NCI-H69 (cell line): Measurements from ENCODE around the gene UBE2D3.

Experiments used
- DNase-seq: peaks from one replicate; lab custom pipeline; 2025; lab: John Stamatoyannopoulos, UW

The UBE2D3 gene

DNA sequence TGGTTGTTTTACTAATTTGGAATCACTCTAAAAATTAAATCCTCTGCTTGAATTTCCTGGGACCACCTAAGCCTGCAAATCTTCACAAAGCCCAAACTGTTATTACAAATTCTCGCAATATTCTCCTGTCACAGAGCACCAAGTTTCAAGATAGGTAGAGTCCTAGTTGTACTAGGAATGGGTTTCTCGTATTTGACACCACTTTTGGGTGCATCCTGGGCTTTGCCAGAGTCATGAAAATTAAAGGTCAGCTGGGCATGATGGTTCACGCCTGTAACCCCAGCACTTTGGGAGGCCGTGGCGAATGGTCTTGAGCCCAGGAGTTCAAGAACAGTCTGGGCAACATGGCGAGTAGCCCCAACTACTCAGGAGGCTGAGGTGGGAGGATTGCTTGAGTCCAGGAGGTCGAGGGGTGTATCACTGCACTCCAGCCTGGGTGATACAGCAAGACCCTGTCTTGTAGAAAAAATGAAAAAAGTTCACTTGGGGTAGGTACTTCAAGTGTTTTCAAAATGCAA lies 36.0 kb downstream of the UBE2D3 start:
- no peak for DNase-seq

DNA sequence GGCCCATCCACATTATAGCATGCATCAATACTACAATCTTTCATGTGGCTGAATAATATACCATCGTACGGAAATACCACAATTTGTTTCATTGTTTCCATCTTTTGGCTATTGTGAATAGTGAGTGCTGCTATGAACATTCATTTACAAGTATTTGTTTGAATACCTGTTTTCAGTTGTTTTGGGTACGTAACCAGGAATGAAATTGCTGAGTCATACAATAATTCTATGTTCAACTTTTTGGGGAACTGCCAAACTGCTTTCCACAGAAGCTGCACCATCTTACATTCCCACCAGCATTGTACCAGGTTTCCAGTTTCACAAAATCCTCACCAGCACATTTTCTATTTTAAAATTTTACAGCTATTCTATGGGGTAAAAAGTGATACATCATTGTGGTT lies 38.0 kb downstream of the UBE2D3 start:
- DNase-seq, result no peak

DNA sequence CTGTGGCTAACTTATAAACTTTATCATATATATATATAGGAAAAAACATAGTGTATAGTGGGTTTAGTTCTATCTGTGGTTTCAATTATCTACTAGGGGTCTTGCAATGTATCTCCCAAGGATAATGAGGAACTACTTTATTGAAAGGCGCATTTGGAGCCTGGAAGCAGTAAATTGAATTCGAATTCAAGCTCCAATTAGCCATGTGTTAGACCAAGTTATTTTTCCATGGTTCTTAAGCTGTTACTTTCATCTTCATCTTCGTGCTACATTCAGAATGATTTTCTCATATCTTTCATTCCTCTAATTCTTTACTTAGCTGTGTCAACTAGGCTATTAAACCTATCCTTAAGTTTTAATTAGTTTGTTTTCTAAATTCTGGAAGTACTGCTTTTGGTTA lies 39.4 kb downstream of the UBE2D3 start:
- DNase-seq, result no peak

DNA sequence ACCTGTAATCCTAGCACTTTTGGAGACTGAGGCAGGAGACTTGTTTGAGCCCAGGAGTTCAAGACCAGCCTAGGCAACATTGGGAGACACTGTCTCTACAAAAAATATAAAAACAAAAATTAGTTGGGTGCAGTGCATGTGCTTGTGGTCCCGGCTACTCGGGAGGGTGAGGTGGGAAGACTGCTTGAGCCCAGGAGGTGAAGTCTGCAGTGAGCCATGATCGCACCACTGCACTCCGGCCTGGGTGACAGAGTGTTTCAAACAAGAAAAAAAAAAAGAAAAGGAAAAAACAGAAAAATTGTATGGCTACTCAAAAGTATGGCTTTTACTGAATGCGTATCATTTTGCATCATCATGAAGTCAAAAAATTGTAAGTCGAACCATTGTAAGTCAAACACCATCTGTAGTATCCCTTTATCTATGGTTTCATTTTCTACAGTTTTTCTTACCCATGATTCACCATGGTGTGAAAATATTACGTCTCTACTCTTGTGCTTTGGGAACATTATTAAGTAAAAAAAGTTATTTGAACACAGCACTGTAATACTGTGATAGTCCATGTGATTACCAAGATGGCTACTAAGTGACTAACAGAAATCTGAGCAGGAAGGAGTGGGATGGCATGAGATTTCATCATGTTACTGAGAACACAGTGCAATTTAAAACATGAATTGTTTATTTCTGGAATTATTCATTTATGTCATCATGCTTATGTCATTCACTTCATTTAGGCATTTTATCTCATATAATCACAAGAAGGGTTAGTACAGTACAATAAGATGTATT lies 40.1 kb downstream of the UBE2D3 start:
- DNase-seq, result peak; percentile 1

DNA sequence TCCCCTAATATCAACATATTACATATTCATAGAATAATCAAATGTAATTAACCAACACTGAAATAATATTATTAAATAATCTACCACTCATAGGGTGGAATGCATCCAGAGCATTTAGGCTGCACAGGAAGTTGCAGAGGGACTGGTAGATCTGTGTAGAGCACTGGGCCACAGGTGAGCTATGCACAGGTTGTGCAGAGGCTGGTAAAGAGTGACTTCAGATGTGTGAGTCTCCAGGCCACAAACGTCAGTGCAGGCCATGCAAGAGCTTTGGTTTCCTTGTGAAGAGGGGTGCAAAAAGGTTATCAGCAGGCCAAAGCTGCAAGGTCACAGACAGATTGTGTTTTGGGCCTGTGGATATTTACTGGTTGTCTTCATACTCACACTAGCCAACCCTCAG lies 41.1 kb downstream of the UBE2D3 start:
- DNase-seq, result no peak

DNA sequence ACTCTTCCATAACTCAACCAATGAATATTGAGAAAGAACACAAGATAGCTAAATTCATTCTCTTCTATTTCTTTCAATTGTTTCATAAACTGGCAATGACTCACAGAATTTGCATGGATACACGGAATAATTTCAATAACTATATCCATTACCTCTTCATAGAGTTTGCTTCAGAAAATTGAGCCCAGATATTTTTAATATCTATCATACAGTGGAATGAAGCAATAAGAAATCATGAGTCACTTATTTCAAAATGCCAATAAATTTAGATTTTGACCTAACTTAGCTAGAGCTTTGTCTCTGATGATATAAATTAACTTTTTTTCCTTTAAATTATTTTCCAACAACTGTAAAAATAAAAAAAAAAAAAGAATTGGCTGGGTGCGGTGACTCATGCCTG lies 44.3 kb downstream of the UBE2D3 start:
- no peak for DNase-seq

DNA sequence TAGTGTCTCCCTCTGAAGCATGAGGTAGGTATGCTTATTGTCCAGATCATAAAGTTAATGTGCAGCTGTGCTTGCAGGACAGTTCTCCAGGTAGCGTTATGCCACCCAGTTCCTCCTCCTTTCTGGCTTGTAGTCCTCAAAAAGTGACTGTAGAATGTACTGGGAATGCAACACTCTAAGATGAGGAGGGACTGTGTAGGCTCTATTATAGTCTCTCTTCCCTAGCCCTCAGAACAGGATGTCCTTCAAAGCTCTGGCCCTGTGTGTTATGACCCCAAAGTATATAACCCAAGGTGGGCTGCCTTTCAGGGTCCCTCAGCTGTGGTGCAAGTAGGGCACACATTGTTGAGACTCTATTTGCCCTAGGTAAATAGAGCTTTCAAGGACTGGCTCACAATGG lies 45.8 kb downstream of the UBE2D3 start:
- peak; percentile 5 for DNase-seq

DNA sequence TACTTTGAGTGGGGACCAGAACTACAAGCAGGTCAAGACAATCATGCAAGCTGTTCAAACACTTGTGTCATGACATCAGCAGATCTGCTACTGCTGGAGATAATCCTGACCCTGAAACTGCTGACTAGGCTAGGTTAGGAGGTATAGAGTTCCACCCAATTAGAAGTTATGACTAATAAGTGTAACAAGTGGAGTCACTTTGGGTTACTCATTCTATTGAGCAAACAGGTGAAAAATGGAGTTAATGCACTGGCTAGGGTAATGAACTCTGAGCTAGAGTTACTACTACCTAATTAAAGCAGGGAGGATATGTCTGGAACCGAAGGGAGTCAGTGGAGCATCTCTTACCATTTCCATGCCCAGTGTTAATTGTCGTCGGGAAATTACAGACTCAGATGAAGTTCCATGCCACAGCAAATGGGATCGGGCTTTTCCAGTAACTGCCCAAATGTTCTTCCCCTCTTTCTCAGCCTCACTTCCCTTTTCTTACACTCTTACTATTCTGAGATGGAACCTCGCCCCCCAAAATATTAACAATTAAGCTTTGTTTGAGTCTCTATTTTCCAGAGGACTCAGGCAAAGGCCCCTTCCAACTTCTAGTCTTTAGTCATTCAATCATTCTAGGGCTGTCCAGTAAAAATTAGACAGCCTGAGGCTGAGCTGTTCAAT lies 46.7 kb downstream of the UBE2D3 start:
- DNase-seq, result peak; percentile 20

DNA sequence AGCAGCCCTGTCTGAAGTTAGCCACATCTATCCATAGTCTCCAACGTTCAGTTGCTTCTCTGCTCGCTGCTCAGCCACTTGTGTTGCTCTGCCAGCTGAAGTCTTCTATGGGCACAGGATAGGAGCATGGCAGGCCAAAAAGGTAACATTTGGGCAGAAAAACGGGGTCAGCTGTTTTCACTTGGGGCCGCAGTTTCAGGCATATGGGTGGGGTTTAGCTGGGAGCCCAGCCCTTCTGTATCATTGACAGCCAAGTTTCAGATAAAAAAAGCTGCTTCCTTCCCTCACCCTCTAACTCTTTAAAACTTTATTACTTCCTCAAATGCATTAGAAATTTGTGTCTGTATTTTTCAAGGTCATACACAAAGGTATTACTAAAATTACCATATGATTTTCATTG lies 48.1 kb downstream of the UBE2D3 start:
- no peak for DNase-seq

DNA sequence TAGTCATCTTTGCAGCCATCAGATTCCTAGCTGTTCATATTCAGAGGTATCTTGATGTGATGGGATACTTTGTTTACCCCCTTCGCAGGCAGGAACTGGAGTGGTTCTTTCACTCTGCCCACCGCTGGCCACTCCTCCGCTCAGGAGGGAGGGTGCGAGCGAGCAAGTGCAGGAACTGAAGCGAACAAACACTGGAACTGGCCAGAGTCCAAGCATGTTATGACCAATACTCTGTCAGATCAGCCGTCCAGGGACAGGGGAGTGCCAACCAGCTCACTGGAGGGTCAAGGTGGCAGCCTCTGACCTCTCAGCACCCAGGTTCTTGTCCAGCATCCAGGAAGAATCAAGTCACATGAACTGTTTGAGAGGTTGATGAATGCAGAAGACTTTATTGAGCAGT lies 48.6 kb downstream of the UBE2D3 start:
- DNase-seq, result no peak

DNA sequence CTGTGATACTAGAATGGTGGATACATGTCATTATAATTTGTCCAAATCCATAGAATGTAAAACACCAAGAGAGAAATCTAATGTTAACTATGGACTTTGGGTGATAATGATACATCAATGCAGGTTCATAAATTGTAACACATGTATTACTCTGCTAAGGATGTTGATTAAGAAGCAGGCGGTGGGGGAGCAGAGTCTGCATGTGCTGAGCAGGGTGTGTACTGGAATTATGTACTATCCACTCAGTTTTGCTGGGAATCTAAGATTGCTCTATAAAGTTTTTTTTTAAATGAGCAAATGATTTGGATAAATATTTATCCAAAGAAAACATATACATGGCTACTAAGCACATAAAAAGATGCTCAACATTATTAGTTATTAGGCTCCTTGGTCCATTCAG lies 51.5 kb downstream of the UBE2D3 start:
- DNase-seq, result no peak

DNA sequence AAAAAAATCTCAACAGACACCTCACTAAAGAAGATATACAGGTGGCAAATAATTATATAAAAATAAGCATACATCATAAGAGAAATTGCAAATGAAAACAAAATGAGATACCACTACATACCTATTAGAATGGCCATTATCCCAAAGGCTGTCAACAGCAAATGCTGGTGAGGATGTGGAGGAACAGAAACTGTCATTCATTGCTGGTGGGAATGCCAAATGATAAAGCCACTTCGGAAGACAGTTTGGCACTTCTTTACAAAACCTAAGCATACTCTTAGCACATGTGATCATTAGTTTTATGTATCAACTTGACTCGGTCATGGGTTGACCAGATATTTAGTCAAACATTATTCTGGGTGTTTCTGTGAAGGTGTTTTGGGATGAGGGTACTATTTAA lies 53.1 kb downstream of the UBE2D3 start:
- DNase-seq, result no peak

DNA sequence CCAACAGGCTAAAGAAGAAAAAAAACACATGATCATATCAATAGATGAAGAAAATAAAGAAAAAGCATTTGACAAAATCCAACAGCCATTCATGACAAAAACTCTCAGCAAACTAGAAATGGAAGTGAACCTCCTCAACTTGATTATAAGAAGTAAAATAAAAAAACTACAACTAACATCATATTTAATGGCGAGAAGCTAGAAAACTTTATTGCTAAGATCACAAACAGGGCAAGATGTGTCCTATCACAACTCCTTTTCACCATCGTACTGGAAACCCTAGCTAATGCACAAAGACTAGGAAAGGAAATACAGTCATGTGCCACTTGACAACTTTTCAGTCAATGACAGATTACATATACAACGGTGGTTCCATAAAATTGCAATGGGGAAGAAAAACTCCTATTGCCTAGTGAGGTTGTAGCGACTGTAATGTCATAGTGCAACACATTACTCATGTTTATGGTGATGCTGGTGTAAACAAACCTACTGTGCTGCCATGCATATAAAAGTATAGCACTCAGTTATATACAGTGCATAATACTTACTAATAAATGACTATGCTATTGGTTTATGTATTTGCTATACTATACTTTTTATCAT lies 54.5 kb downstream of the UBE2D3 start:
- DNase-seq, result no peak

DNA sequence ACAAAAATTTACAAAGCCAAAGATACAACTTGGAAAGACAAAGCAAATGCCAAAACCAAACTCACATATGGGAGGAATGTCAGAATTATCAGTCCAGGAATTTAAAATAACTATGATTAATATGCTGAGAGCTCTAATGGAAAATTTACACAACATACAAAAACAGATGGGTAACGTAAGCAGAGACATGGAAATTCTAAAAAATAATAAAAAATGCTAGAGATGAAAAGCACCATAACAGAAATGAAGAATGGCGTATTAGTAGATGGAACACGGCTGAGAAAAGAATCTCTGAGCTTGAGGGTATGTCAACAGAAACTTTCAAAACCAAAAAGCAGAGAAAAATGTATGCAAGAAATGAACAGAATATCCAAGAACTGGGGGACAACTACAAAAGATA lies 62.5 kb downstream of the UBE2D3 start:
- DNase-seq, result no peak

DNA sequence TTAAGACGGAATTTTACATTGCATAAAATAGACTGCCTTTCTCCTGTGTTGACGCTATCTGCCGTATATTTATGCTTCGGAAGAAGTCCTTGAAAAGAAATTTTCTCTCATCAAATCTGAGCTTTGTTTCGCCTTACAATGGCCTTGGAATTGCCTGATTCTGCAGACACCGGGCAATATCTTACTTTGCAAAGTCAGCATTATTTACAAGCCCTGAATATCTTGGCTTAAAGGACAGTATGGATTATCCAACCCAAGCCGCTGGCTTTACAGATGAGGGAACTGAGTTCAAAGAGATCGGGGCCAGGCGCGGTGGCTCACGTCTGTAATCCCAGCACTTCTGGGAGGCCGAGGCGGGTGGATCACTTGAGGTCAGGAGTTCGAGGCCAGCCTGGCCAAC lies 65.4 kb downstream of the UBE2D3 start:
- no peak for DNase-seq

DNA sequence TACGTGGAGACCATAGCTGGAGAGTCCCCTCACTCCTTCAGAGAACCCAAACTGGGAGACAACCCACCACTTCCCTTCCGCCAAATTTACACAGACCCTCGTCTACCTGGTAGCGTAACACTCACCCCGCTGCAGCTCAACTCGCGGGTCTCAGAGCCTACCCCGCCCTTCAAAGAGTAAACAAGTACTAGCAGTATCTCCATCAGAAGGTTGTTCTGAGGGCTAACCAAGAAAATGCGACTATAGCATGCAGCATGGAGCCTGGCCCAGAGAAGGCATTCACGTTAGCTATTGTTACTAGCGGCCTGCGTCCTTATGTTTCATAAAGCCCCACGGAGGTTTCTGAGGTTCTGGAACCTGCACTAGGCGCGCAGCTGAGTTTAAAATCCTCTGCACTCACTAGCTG lies 66.1 kb downstream of the UBE2D3 start:
- DNase-seq, result peak; percentile 63

DNA sequence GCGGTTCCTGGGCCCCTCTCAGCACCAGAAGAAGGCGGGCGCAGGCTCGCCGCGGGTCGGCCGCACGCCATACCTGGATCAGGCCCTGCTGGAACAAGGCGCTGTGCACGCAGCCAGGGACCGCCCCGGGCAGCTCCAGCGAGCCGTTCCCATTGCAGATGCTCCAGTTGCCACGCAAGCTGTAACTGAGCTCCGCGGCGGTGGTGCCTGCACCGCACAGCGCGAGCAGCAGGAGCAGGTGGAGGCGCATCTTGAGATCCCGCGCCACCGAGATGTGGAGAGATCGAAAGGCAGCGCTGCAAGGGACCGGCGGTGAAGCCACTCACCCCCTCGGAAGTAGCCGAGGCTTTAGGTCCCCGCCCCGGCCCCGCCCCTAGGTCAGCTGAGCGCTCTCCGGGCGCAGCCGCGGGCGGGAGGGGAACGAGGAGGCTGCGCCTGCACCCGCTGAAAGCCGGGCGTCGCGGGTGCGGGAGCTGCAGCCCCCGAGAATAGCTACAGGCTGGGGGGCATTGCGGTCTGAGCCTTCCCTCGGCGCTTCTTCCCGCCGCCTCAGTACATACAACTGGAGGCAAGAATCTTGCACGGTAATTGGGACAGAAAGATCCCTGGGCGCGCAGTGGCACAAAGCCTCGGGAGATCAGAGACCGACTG lies 66.6 kb downstream of the UBE2D3 start, which contains the start of gene MANBA:
Gene MANBA (minus strand): TSS at position 324 of the 651 bp plus-strand sequence. CDS start 74 bp downstream, at position 250.
- DNase-seq, result peak; percentile 87

DNA sequence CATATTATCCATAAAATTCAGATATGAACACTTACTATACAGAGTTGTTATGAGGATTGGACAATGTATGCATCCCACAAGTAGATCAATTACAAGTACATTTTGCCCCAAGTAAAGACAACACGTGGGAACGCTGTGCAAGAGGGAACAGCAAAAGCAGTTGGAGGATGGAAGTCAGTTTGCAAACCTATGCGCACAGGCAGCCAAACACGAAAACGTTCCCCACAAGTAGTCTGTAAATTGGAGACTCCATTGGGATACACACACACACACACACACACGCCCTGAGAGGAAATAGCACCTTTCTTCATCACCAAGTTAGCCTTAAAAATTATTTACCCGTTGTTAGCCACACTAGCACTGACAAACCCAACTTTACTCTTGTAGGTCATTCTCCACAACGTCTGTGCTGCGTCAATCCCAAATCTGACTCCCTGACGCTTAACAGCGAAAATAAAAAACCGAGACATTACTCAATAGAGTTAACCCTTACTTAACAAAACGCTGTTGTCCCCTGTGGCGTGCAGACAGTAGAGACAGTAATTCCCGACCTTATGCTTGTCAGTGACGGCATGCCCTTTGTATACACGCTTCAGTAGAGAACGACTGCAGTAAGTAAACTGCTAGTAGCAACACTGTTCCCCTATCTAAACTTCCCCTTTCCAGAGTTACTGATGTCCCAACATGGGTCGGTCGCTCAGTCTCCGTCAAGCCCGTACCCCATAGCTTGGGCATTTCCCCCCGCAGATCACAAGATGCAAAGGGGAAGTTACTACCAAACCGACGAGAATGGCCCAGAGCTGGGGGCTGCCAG lies 67.3 kb downstream of the UBE2D3 start:
- DNase-seq, result peak; percentile 48

DNA sequence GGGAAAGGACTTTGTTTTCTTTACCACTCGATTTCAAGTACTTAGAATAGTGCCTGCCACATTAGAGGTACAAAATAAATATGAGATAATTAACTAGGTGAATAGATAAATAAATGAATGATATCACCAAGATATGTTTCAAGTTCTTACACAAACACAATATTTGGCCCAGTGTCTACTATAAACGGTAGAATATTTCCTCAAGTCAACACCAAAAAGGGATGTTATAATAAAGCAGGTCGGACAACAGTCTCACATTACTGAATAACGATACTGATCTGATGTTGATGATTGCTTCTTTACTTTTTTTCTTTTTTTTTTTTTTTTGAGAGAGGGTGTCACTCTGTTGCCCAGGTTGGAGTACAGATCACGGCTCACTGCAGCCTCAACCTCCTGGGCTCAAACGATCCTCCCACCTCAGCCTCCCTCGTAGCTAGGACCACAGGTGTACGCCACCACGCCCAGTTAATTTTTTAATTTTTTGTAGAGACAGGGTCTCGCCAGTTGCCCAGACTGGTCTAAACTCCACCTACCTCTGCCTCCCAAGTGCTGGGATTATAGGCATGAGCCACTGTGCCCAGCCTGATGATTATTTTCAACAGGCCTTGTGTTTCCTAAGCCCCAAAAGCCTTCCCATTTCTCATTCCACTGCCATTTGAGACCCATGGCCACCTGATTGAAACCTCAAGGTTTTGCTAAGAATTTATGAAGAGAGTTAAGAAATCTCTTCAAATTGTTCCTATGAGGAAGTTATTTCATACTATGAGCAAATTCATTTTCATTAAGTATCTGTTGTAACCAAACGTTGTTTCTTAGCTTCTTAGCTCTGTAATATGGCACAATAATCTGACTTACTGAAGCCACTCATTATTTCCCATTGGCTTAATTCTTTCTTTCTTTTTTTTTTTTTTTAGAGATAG lies 68.8 kb downstream of the UBE2D3 start:
- DNase-seq, result no peak

DNA sequence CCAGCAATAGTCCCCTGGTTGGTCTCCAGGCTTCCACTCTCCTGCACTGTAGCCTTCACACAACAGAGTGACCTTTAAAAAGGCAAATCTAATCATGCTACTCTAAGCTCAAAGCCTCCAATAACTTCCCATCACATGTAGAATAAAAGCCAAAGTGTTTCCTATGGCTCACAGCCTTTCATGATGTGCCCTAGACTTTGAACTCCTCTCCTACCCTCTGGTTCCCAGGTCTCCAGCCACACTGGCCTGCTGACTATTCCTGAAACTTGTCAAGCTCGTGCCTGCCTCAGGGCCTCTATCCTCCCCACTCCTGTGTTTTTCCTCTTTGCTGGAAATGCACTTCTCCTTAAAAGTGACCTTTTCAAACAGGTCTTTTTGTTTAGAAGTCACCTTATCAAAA lies 69.7 kb downstream of the UBE2D3 start:
- no peak for DNase-seq

DNA sequence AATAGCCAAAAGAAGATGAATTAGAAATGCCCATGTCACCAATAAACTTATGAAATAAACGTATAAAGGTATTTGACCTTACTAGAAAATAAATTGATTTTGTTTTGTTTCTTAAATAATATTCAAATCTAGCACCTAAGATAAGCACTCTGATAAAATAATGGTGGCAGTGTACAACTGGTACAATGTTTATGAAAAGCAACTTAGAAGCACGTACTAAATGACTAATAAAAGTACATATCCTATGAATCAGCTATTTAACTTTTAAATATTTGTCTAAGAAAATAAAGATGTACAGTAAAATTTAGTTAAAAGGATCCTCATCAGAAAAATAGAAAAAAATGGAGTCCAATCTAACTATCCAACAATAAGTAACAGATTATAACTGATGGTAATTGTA lies 73.3 kb downstream of the UBE2D3 start:
- DNase-seq, result no peak
